Loucy (cell line): Measurements from ENCODE around the gene IFNGR1.

ENCODE experiments used
- H2AFZ ChIP-seq: fragments of 200-600 bp; sonication (generic); 2 replicates; pipeline ENCODE4 v1.6.0; 2016; ENCODE audit warnings: antibody characterized with exemption, mild to moderate bottlenecking, low read length, moderate library complexity
- H3F3A ChIP-seq: fragments of 200-600 bp; 2 replicates; pipeline ENCODE4 v1.6.0; 2016; ENCODE audit warnings: antibody characterized with exemption, low read depth, mild to moderate bottlenecking
- H3K27me3 ChIP-seq: fragments of 200-600 bp; sonication (generic); 2 replicates; pipeline ENCODE4 v1.6.1; 2014; ENCODE audit warnings: low read length, mild to moderate bottlenecking; ENCODE audit not compliant: insufficient read depth, poor library complexity, severe bottlenecking
- H3K36me3 ChIP-seq: fragments of 200-600 bp; sonication (generic); 2 replicates; pipeline ENCODE4 v1.6.1; 2016; ENCODE audit warnings: low read length; ENCODE audit not compliant: insufficient read depth
- H3K4me1 ChIP-seq: fragments of 200-600 bp; sonication (generic); 2 replicates; pipeline ENCODE4 v1.5.1; 2014; ENCODE audit warnings: low read length, mild to moderate bottlenecking; ENCODE audit not compliant: insufficient read depth, poor library complexity, severe bottlenecking
- H3K4me2 ChIP-seq: fragments of 200-600 bp; sonication (generic); 2 replicates; pipeline ENCODE4 v1.6.0; 2014; ENCODE audit warnings: antibody characterized with exemption, low read length, low read depth, mild to moderate bottlenecking; ENCODE audit not compliant: poor library complexity, severe bottlenecking
- H3K4me3 ChIP-seq: fragments of 200-600 bp; sonication (generic); 2 replicates; pipeline ENCODE4 v1.5.1; 2014; ENCODE audit warnings: low read length, mild to moderate bottlenecking, mixed read lengths; ENCODE audit not compliant: poor library complexity, severe bottlenecking
- H3K79me2 ChIP-seq: fragments of 200-600 bp; sonication (generic); 2 replicates; pipeline ENCODE4 v1.6.1; 2014; ENCODE audit warnings: low read length; ENCODE audit not compliant: insufficient read depth
- H3K9ac ChIP-seq: fragments of 200-600 bp; sonication (generic); 2 replicates; pipeline ENCODE4 v1.6.0; 2014; ENCODE audit warnings: mild to moderate bottlenecking, low read depth, low read length, moderate library complexity; ENCODE audit not compliant: poor library complexity, severe bottlenecking
- H3K9me2 ChIP-seq: fragments of 200-600 bp; sonication (generic); replicated peaks from 2 replicates; pipeline ENCODE4 v1.6.1; 2016; ENCODE audit warnings: low read depth, low read length, mixed read lengths
- H3K9me3 ChIP-seq: fragments of 200-600 bp; sonication (generic); 2 replicates; pipeline ENCODE4 v1.6.1; 2014; ENCODE audit warnings: mild to moderate bottlenecking, antibody characterized with exemption, low read length, low read depth; ENCODE audit not compliant: insufficient read depth
- H4K20me1 ChIP-seq: fragments of 200-600 bp; sonication (generic); 2 replicates; pipeline ENCODE4 v1.6.0; 2014; ENCODE audit warnings: antibody characterized with exemption, low read length, mild to moderate bottlenecking; ENCODE audit not compliant: insufficient read depth, poor library complexity, severe bottlenecking
- EZH2phosphoT487 ChIP-seq: fragments of 200-600 bp; IDR thresholded peaks from 2 replicates; pipeline ENCODE4 v1.6.1; 2018; ENCODE audit warnings: antibody characterized with exemption, mild to moderate bottlenecking, moderate library complexity, borderline replicate concordance
- TF ChIP-seq, protein P1 (sequence below): fragments of 200-600 bp; sonication (generic); conservative IDR thresholded peaks from 2 replicates; pipeline ENCODE4 v1.5.1; 2014; ENCODE audit warnings: mild to moderate bottlenecking, antibody characterized with exemption, low read length

IFNGR1 gene

DNA sequence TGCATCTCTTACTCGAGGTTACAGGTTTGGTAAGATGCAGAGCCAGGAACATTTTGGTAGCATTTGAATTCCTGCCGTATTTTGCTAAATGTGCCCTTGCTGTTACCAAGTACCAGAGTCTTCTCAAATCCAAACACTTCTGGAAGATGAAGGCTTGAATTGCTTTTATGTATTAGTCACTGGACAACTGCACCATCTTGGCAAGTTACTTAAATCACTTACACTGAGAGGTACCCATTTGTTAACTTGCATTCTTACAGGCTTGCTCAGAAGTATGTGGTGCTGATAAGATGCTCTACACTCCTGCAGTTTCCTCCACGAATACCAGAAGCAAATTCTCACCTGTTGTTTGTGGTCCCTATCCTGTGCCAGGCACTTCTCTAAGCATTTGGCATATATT is 58.4 kb downstream of the IFNGR1 start:
- Histone ChIP-seq H3K79me2 (no peaks in the 10 kb centered on the region), H3F3A (no peaks in the 10 kb centered on the region)

DNA sequence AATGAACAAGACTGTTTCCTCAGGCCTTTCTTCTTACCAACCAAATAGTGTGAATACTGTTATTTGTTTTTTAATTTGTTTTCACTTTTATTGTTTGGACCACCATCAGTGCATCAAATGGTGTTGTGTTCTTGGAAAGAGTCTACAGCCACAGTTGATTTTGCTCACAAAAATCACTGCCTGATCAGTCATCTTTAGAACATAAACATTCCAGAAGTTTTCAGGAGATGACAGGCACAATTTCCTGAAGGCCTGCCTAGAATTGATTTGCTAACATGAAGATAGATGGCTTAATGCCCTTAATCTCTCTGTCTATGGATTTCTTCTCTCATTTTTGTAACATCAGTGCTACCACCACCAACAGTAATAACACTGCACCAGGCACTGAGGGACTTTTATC is 59.3 kb downstream of the IFNGR1 start:
- Histone ChIP-seq H3F3A (no peaks in the 10 kb centered on the region), H3K9me3 (peaks cover 9% of the 10 kb centered on the region; the same call in 1 of the 2 replicates)
- TF ChIP-seq, protein P1, sequence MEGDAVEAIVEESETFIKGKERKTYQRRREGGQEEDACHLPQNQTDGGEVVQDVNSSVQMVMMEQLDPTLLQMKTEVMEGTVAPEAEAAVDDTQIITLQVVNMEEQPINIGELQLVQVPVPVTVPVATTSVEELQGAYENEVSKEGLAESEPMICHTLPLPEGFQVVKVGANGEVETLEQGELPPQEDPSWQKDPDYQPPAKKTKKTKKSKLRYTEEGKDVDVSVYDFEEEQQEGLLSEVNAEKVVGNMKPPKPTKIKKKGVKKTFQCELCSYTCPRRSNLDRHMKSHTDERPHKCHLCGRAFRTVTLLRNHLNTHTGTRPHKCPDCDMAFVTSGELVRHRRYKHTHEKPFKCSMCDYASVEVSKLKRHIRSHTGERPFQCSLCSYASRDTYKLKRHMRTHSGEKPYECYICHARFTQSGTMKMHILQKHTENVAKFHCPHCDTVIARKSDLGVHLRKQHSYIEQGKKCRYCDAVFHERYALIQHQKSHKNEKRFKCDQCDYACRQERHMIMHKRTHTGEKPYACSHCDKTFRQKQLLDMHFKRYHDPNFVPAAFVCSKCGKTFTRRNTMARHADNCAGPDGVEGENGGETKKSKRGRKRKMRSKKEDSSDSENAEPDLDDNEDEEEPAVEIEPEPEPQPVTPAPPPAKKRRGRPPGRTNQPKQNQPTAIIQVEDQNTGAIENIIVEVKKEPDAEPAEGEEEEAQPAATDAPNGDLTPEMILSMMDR, result no peak

More for the DNA sequence above, 58.4 kb downstream of the IFNGR1 start:
- Histone ChIP-seq H3K9ac (no peak overlapping the region), H3K9me2 (no peaks in the 10 kb centered on the region), H3K4me1 (peaks cover 21% of the 10 kb centered on the region), H3K4me3 (no peak overlapping the region), H3K4me2 (no peak overlapping the region), H3K9me3 (peaks cover 9% of the 10 kb centered on the region; the same call in 1 of the 2 replicates), H3K27me3 (no peaks in the 10 kb centered on the region), H2AFZ (no peak overlapping the region), H4K20me1 (no peaks in the 10 kb centered on the region), H3K36me3 (no peaks in the 10 kb centered on the region)
- TF ChIP-seq EZH2phosphoT487, result no peak
- TF ChIP-seq, protein P1, result no peak

DNA sequence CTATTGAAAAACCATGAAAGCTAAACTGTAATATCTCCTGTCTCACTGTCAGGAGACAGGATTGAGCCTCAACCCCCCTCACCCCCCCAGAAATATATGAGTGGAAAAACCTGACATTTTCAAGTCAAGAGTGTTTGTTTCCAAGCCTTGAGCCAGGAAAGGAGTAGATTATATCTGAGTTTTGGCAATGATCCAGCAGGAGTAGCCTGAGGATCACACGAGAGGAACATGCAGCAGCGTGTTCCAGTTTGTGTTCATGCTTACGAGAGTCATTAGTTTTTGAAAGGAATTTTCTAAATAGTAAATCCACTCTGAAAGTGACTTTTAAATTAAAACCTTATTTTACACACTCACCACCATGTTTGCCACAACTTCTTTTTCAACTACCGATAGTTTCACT is 61.6 kb downstream of the IFNGR1 start:
- Histone ChIP-seq H4K20me1 (no peaks in the 10 kb centered on the region), H3K4me2 (no peak overlapping the region), H3K36me3 (no peaks in the 10 kb centered on the region), H3K4me1 (peaks cover 23% of the 10 kb centered on the region), H3K27me3 (no peaks in the 10 kb centered on the region), H3K9ac (no peak overlapping the region), H3K4me3 (no peak overlapping the region), H3K79me2 (no peaks in the 10 kb centered on the region), H3K9me2 (no peaks in the 10 kb centered on the region), H2AFZ (no peak overlapping the region), H3K9me3 (no peaks in the 10 kb centered on the region), H3F3A (no peaks in the 10 kb centered on the region)
- TF ChIP-seq EZH2phosphoT487, result no peak
- TF ChIP-seq, protein P1, result no peak

More for the DNA sequence above, 59.3 kb downstream of the IFNGR1 start:
- Histone ChIP-seq H3K4me3 (no peak overlapping the region), H3K36me3 (no peaks in the 10 kb centered on the region), H3K4me1 (peaks cover 21% of the 10 kb centered on the region), H3K79me2 (no peaks in the 10 kb centered on the region), H2AFZ (no peak overlapping the region), H3K4me2 (no peak overlapping the region), H4K20me1 (no peaks in the 10 kb centered on the region), H3K9me2 (no peaks in the 10 kb centered on the region), H3K9ac (no peak overlapping the region), H3K27me3 (no peaks in the 10 kb centered on the region)
